Activated CD4-positive, alpha-beta T cell treated with anti-CD3 and anti-CD28 coated beads, Interleukin-2, amount 50 U/mL, for 24 hours (primary cell): ENCODE results near the gene TMEM176B.

Source experiments
- DNase-seq, 2 donors: peaks; one replicate each; pipeline ENCODE4 v3.0.0-alpha.2; 2020; ENCODE audit warnings: low read depth in 1 of 2, low spot score in 1 of 2

The TMEM176B gene

DNA sequence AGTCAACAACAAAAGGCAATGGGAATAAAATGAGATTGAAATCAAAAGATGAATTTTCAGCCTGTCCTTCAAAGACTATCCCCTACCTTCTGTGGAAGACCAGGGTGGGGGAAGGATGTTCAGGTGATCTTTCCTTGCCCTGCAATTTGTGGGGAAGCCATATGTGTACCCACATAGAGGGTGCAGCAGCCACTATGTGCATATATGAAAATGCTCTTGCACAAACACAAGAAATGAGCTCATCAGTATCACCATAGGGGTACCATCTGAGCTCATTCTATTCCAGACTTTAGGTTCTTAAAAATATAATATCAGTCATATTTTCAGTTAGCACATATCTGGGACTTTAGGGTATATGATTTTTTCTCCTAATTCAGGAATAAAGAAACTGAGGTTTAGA, 45.2 kb downstream of the TMEM176B start:
- DNase-seq, result no peak

GRCh38 chr7:150753826-150754603, 46.1 kb downstream of the TMEM176B start:
- DNase-seq, result no peak

- DNase-seq, result no peak
These were observed 46.9 kb downstream of the TMEM176B start for GRCh38 chr7:150753239-150753638.

DNA sequence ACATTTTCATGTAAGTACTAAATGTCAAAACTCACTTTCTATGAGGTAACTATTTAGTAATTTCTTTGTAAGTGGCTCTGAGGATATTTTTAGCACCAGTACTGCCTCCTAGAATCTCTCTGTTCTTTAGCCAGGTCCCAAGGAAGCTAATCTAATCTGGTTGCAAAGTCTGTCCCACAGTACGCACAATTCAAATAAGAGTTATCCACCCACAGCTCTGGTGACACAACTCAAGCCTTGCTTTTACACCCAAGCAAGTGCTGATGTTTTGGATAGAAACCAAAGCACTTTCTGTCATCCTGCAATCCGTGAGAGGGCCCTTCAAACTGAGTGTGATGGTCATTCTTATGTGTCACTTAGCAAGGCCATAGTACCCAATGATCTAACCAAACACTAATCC, 48.5 kb downstream of the TMEM176B start:
- DNase-seq, result no peak

GRCh38 chr7:150748376-150748775, 51.8 kb downstream of the TMEM176B start:
- no peak for DNase-seq

- no peak for DNase-seq
These were observed 53.2 kb downstream of the TMEM176B start for GRCh38 chr7:150746921-150747320.

DNA sequence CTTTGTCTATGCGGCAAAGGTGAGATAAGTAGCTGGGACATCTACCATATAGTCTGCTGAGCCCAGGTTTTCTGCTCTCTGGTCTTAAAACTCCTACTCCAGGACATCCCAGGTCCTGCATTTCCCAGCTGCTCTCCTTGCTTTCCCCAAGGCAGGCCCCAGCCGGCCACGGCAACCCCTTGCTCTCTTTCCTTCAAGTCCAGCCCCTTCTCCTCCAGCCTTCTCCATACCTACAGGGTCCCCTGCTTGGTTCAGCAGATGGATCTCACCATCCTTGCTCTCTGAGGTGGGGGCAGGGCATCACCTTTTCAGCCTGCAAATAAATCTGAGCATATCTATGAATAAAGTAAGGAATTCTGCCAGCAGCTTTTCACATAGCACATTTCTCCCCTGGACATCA, 54.3 kb downstream of the TMEM176B start:
- DNase-seq, result no peak

GRCh38 chr7:150745086-150745485, 55.1 kb downstream of the TMEM176B start:
- no peak for DNase-seq

DNA sequence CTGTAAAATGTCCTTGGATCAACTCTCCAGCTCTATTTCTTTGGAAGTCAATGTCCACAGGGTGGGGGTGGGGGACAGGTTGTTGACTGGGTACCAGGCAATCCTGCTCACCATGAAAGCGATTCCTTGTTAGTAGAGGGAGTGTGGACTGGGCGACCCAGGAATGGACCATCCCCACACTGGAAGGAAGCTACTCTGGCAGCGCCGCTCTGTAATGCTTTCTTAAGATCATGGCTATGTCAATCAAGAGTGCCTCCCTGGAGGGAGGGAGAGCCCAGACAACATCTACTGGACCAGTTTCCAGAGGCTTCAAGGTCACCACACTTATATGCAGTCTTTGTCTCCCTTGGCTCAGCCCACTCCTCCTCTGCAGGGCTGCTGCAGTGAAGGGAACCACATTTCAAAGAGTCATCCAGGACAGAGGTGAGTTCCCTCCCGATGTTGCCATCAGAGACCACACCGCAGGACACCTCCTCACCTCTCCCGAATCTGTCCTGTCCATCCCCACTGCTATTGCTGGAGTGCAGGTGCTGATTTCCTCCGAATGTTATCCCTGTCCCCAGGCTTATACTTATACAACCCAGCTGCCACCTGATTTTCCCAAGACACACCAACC, 56.0 kb downstream of the TMEM176B start:
- DNase-seq, result no peak

- no peak for DNase-seq
These were observed 57.7 kb downstream of the TMEM176B start for GRCh38 chr7:150742286-150742968.
